Body of pancreas (tissue), 4 donors: Measurements from ENCODE around the gene CUL9. TPM values are rescaled to one million over a fixed set of nuclear protein-coding genes. Genes with fewer than 3 reads are reported as not detected.

Experiments used
- ATAC-seq: fragments of 150-250 bp; one replicate; pipeline ENCODE4 v1.9.1; 2016
- DNase-seq, 4 donors: peaks; one replicate each; pipeline ENCODE4 v3.0.0-alpha.2; 2019
- H3K27ac ChIP-seq, 4 donors: fragments of 200-600 bp; sonication (generic); 1 replicate in 3 of 4; 2 replicates in 1 of 4; pipeline versions ENCODE4 v1.5.1 to v1.6.1; 2016 to 2019; ENCODE audit warnings: mild to moderate bottlenecking in 1 of 4, mixed read lengths in 1 of 4, moderate library complexity in 1 of 4
- H3K27me3 ChIP-seq, 2 donors: fragments of 200-600 bp; sonication (generic); one replicate each; pipeline ENCODE4 v1.6.0; 2016; ENCODE audit warnings: mild to moderate bottlenecking in 1 of 2
- H3K36me3 ChIP-seq, 2 donors: fragments of 200-600 bp; sonication (generic); replicated peaks in 1 of 2; 2 replicates each; pipeline ENCODE4 v1.5.1; 2016; ENCODE audit warnings: low read depth in 2 of 2; ENCODE audit not compliant: insufficient read depth in 1 of 2
- H3K4me1 ChIP-seq: fragments of 200-600 bp; sonication (generic); one replicate; pipeline ENCODE4 v1.6.0; 2016
- H3K4me3 ChIP-seq, 2 donors: fragments of 200-600 bp; sonication (generic); 1 replicate in 1 of 2; 2 replicates in 1 of 2; pipeline ENCODE4 v1.5.1; 2016 to 2019
- H3K9me3 ChIP-seq, 3 donors: fragments of 200-600 bp; sonication (generic); 1 replicate in 2 of 3; 2 replicates in 1 of 3; pipeline ENCODE4 v1.5.1; 2016
- POLR2A ChIP-seq, 3 donors: fragments of 450-650 bp; IDR thresholded peaks; one replicate each; pipeline ENCODE4 v1.6.1; 2016; ENCODE audit warnings: antibody characterized with exemption in 3 of 3, mild to moderate bottlenecking in 2 of 3
- WGBS, 2 donors: methylation state at CpG; one replicate each; pipeline ENCODE4 v1.1.5; 2017; 5-methylcytosine and 5-hydroxymethylcytosine counted together
- intact Hi-C: fragments of 100-400 bp; cut with DNase I; formaldehyde crosslinking; loops from one replicate; pipeline ENCODE4 v1.15.1; 2023
- total RNA-seq, 2 donors: library from RNA; depleted of rRNA; stranded (reverse); fragments of >200 nt; gene quantifications; one replicate each; pipeline ENCODE4 v1.1.0, GENCODE V29; 2016
- TF ChIP-seq, protein P1 (sequence below), 7 experiments: fragments of 450-650 bp in 4 of 7; fragments of 200-600 bp in 3 of 7; sonication (generic) in 3 of 7; IDR thresholded peaks; one replicate each; pipeline ENCODE4 v1.5.1; 2016 to 2019; ENCODE audit warnings: antibody characterized with exemption in 7 of 7

The CUL9 gene
- total RNA-seq, 2 donors from 2014 or later, result 34.8 to 84.4 TPM

DNA sequence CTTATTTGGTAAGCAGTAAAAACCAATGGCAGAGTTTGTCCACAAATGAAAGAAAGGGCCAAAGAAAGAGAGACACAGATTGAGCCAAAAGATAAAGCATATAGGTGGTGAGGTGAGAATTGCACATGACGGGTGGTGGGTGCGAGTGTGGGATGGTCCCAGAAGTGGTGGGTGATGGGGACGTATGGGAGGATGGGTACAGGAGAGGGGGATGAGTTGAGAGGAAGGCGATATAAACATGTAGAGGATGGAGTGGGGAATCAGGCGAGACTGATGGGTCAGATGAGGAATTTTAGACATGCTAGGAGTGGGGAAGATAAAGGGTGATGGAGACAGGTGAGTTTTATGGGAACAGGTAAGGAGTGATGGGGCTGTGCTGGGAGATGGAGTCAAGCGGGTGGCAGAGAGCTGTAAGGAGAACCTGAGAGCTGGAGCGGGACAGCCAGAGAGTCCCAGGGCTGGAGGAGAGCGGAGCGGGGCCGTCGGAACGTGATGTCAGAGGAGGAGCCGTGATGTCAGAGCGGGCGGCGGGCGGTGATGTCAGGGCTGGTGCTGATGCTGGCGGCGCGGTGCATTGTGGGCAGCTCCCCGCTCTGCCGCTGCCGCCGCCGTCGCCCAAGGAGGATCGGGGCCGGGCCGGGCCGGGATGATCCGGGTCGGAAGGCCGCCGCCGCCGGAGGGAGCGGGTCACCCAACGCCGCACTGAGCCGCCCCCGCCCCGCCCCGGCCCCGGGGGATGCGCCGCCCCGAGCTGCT is 61.1 kb downstream of the CUL9 start, which contains the start of gene TTBK1:
TSS of gene TTBK1 (plus strand) at position 574 of the 756 bp plus-strand sequence. CDS start 3,180 bp downstream, outside the sequence.
- Histone ChIP-seq H3K27ac (no peak within 1 kb of the TSS), H3K36me3 (no peaks in the 10 kb centered on the region), H3K4me1 (peaks cover 16% of the 10 kb centered on the region), H3K4me3 (no peak within 1 kb of the TSS), H3K27me3 (peaks cover 0 to 6% of the 10 kb centered on the region in 2 donors), H3K9me3 (no peaks in the 10 kb centered on the region)
- ATAC-seq (no peak), DNase-seq (no peak)
- WGBS, 2 donors, result 11 to 20% methylated on average over 18 to 41 of the region's 47 CpGs
- TF ChIP-seq POLR2A (IDR thresholded peaks at IDR 0.05), result no peak
- intact Hi-C loops, result no loop called here

DNA sequence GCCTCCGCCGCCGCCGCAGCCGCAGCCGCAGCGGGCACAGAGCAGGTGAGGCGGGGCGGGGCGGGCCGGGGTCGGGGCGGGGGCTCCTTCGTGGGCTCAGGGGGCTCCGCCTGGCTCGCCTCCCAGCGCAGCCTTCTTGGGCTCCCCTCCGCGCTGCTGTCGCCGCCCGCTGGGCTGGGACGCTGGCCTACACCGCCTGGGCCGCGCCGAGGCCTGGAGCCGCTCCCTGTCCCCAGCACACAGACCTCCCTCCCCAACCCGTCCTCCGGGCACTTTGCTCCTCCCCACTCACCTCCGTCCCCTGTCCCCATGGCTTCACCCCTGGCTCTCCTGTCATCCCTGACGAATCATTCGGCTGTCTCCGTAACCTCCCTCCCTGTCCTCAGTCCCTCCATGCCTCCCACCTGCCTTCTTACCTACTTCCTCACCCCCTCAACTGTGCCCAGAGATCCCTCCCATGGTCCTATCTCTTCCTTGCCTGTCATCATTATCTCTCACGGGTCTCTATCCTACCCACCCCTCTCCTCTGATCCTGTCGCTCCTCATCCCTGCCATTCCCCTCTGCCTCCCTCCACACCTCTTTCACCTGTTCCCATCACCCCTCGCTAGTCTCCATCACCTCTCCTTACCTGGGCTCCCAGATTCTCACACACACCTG is 61.8 kb downstream of the CUL9 start:
- Histone ChIP-seq H3K36me3 (no peaks in the 10 kb centered on the region), H3K9me3 (no peaks in the 10 kb centered on the region), H3K27me3 (peaks cover 0 to 6% of the 10 kb centered on the region in 2 donors), H3K4me3 (no peak overlapping the region), H3K27ac (no peak overlapping the region), H3K4me1 (peaks cover 16% of the 10 kb centered on the region)
- intact Hi-C loops, result no loop called here
- DNase-seq (no peak), ATAC-seq (no peak)
- no peak for TF ChIP-seq POLR2A (IDR thresholded peaks at IDR 0.05)
- TF ChIP-seq, protein P1, sequence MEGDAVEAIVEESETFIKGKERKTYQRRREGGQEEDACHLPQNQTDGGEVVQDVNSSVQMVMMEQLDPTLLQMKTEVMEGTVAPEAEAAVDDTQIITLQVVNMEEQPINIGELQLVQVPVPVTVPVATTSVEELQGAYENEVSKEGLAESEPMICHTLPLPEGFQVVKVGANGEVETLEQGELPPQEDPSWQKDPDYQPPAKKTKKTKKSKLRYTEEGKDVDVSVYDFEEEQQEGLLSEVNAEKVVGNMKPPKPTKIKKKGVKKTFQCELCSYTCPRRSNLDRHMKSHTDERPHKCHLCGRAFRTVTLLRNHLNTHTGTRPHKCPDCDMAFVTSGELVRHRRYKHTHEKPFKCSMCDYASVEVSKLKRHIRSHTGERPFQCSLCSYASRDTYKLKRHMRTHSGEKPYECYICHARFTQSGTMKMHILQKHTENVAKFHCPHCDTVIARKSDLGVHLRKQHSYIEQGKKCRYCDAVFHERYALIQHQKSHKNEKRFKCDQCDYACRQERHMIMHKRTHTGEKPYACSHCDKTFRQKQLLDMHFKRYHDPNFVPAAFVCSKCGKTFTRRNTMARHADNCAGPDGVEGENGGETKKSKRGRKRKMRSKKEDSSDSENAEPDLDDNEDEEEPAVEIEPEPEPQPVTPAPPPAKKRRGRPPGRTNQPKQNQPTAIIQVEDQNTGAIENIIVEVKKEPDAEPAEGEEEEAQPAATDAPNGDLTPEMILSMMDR (IDR thresholded peaks at IDR 0.05), result no peak
- 34 to 63% methylated on average over 14 to 27 of the region's 37 CpGs for WGBS, 2 donors

DNA sequence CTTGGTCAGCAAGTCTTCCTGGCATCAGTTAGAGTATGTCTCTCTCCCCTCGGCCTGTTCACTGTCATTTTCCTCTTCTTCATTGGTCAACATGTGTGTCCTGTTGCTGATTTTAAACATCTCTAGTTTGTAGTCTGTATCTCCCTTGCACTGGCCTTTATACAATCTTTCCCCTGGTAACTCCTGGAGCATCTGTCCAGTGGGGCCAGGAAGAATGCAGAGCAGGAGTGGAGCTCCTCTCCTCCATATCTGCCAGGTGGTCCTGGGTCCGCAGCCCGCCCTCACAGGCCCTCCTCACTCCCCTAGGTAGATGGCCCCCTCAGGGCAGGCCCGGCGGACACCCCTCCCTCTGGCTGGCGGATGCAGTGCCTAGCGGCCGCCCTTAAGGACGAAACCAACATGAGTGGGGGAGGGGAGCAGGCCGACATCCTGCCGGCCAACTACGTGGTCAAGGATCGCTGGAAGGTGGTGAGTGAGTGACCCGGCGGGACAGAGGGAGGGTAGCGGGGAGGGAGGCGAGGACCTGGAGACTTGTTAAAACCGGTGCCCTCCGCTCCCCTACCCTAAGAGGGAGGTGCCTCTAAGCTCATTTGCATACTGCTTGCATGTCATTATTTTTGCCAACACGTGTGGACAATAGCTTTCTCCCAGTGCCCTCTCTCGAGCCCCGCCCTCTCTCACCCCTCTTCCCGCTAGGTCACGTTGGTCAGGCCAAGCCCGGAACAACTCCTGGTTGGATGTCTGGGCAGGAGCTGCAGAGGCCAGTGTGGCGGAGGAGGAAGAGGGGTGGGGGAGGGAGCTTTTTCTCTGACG is 64.5 kb downstream of the CUL9 start:
- peaks cover 16% of the 10 kb centered on the region for H3K4me1 ChIP-seq
- H3K36me3 ChIP-seq, result no peaks in the 10 kb centered on the region
- TF ChIP-seq POLR2A (IDR thresholded peaks at IDR 0.05), result no peak
- TF ChIP-seq, protein P1 (IDR thresholded peaks at IDR 0.05), result no peak
- peak overlapping the region in 1 of 2 donors; percentile 42 for H3K4me3 ChIP-seq
- 20 to 35% methylated on average over 3 to 27 of the region's 27 CpGs for WGBS, 2 donors
- H3K27ac ChIP-seq, result peak overlapping the region; percentile 8 to 52 (median 37)
- peak; percentile 80 for ATAC-seq
- no peaks in the 10 kb centered on the region for H3K9me3 ChIP-seq
- H3K27me3 ChIP-seq, result peaks cover 0 to 7% of the 10 kb centered on the region in 2 donors
- peak; percentile 65 to 80 (median 74) for DNase-seq
- intact Hi-C loops, result no loop called here

DNA sequence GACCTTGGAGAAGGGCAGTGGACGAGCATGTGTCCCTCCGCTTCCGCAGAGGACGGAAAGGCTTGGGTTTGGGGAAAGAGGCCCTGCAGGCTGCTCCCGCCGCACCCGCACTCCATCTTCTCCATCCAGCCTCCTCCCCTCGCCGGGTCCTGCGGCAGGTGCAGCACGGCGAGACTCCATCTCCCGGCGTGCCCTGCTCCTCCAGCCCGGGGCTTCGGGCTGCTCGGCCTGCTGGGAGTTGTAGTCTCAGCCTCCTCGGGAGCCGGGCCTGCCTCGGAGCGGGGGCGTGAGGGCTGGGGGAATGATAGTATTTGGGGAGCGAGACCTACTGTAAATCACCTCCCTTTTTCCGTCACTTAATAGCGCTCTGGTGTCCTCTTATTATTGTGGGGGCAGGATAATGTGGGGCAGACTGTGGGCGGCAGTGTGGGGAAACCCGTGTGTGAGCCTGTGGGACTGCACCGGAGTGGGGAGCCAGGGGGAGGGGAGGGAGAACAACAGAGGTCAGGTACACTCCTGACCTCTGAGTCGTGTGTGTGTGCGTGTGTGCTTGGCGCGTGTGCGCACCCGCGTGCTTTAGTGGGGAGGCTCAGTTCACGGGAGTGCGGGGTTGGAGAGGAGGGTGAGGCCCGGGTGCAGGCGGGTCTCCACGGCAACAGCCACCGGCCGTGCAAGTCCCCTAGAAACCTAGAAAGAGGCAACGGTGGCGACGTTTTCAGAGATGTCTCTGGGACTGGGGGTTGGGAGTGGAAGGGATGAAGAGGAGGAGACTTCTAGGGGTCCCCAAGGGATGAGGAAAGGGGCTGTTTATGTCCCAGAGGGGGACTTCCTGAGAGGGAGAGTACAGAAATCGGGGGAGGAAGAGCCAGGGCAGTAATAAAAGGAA is 65.4 kb downstream of the CUL9 start:
- ATAC-seq, result peak; percentile 92
- Histone ChIP-seq H3K9me3 (no peaks in the 10 kb centered on the region), H3K27ac (peak overlapping the region in 3 of 4 donors; percentile 42 to 52 (median 49)), H3K4me3 (peak overlapping the region in 1 of 2 donors; percentile 42), H3K4me1 (peaks cover 16% of the 10 kb centered on the region), H3K27me3 (peaks cover 0 to 10% of the 10 kb centered on the region in 2 donors), H3K36me3 (no peaks in the 10 kb centered on the region)
- intact Hi-C loops, result no loop called here
- WGBS, 2 donors, result 4% methylated on average over 39 to 46 of the region's 46 CpGs
- peak; percentile 78 to 85 (median 82) for DNase-seq
- TF ChIP-seq, protein P1 (IDR thresholded peaks at IDR 0.05), result peak in 1 of 7 experiments; percentile 30
- TF ChIP-seq POLR2A (IDR thresholded peaks at IDR 0.05), result peak in 2 of 3 donors; percentile 24 to 43
